ENCODE data around the gene ITGB3.

ITGB3 gene

GRCh38 chr17:47338026-47338425, 84.4 kb downstream of the ITGB3 start:
- no peak for DNase-seq (ENCODE audit: low read depth in 3 of 3)

GRCh38 chr17:47352848-47353247, 99.2 kb downstream of the ITGB3 start:
- no peak for DNase-seq (ENCODE audit: low read depth in 3 of 3)

GRCh38 chr17:47358652-47359051, 105.0 kb downstream of the ITGB3 start:
- no peak for DNase-seq (ENCODE audit: low read depth in 3 of 3)

Measured in stimulated activated CD4-positive, alpha-beta T cell treated with anti-CD3 and anti-CD28 coated beads, TNF-alpha, amount 100 ng/mL, for 4 hours (primary cell).